HEK293 (cell line): Measurements from ENCODE around the gene TNNI3.
A peak's percentile ranks its signal among the peaks of the same experiment; 100 is the strongest.

Source experiments
- KLF16 ChIP-seq: fragments of 450-650 bp; formaldehyde crosslinking; IDR thresholded peaks from 2 replicates; pipeline ENCODE4 v1.5.1; 2017; ENCODE audit warnings: missing biosample characterization, missing genetic modification characterization
- KLF7 ChIP-seq: fragments of 450-650 bp; formaldehyde crosslinking; IDR thresholded peaks from 2 replicates; pipeline ENCODE4 v1.5.1; 2016; ENCODE audit warnings: missing biosample characterization, missing genetic modification characterization, borderline replicate concordance
- OSR2 ChIP-seq: fragments of 450-650 bp; formaldehyde crosslinking; IDR thresholded peaks from 2 replicates; pipeline ENCODE4 v1.5.1; 2016; ENCODE audit warnings: missing biosample characterization, missing genetic modification characterization
- PRDM4 ChIP-seq: fragments of 450-650 bp; formaldehyde crosslinking; IDR thresholded peaks from 2 replicates; pipeline ENCODE4 v1.5.1; 2017; ENCODE audit warnings: missing biosample characterization, missing genetic modification characterization
- SP7 ChIP-seq: fragments of 450-650 bp; formaldehyde crosslinking; IDR thresholded peaks from 2 replicates; pipeline ENCODE4 v1.5.1; 2016; ENCODE audit warnings: missing biosample characterization, missing genetic modification characterization
- TSHZ1 ChIP-seq: fragments of 450-650 bp; formaldehyde crosslinking; IDR thresholded peaks from 2 replicates; pipeline ENCODE4 v1.5.1; 2016; ENCODE audit warnings: missing biosample characterization, missing genetic modification characterization, borderline replicate concordance
- ZBTB7A ChIP-seq: fragments of 450-650 bp; formaldehyde crosslinking; IDR thresholded peaks from 2 replicates; pipeline ENCODE4 v1.5.1; 2016; ENCODE audit warnings: low read depth, missing biosample characterization, missing genetic modification characterization
- ZEB2 ChIP-seq: fragments of 450-650 bp; formaldehyde crosslinking; IDR thresholded peaks from 2 replicates; pipeline ENCODE4 v1.5.1; 2016; ENCODE audit warnings: missing biosample characterization, missing genetic modification characterization
- ZFHX2 ChIP-seq: fragments of 450-650 bp; formaldehyde crosslinking; conservative IDR thresholded peaks from 2 replicates; pipeline ENCODE4 v1.5.1; 2016; ENCODE audit warnings: missing biosample characterization, missing genetic modification characterization
- ZFP69B ChIP-seq: fragments of 450-650 bp; formaldehyde crosslinking; IDR thresholded peaks from 2 replicates; pipeline ENCODE4 v1.5.1; 2016; ENCODE audit warnings: missing biosample characterization, missing genetic modification characterization
- ZNF10 ChIP-seq: fragments of 450-650 bp; formaldehyde crosslinking; IDR thresholded peaks from 2 replicates; pipeline ENCODE4 v1.5.1; 2017; ENCODE audit warnings: missing biosample characterization, missing genetic modification characterization
- ZNF112 ChIP-seq: fragments of 450-650 bp; formaldehyde crosslinking; IDR thresholded peaks from 2 replicates; pipeline ENCODE4 v1.5.0; 2017; ENCODE audit warnings: missing biosample characterization, missing genetic modification characterization
- ZNF132 ChIP-seq: fragments of 450-650 bp; formaldehyde crosslinking; IDR thresholded peaks from 2 replicates; pipeline ENCODE4 v1.5.1; 2017; ENCODE audit warnings: missing biosample characterization, missing genetic modification characterization, borderline replicate concordance
- ZNF138 ChIP-seq: fragments of 450-650 bp; formaldehyde crosslinking; IDR thresholded peaks from 2 replicates; pipeline ENCODE4 v1.5.1; 2016; ENCODE audit warnings: missing biosample characterization, missing genetic modification characterization, borderline replicate concordance
- ZNF169 ChIP-seq: fragments of 450-650 bp; formaldehyde crosslinking; IDR thresholded peaks from 2 replicates; pipeline ENCODE4 v1.5.1; 2016; ENCODE audit warnings: missing biosample characterization, missing genetic modification characterization
- ZNF18 ChIP-seq: fragments of 450-650 bp; formaldehyde crosslinking; IDR thresholded peaks from 2 replicates; pipeline ENCODE4 v1.5.1; 2016; ENCODE audit warnings: missing biosample characterization, missing genetic modification characterization
- ZNF221 ChIP-seq: fragments of 450-650 bp; formaldehyde crosslinking; IDR thresholded peaks from 2 replicates; pipeline ENCODE4 v1.5.1; 2017; ENCODE audit warnings: missing biosample characterization, missing genetic modification characterization, borderline replicate concordance
- ZNF274 ChIP-seq, 2 experiments: fragments of 200-500 bp in 1 of 2; fragments of 450-650 bp in 1 of 2; sonication (Bioruptor generic) in 1 of 2; formaldehyde crosslinking in 1 of 2; IDR thresholded peaks; 2 replicates each; pipeline versions ENCODE4 v1.5.1 to v1.6.1; 2014 to 2016; ENCODE audit warnings: borderline replicate concordance in 1 of 2, inconsistent platforms in 1 of 2, low read length in 1 of 2, missing biosample characterization in 1 of 2, missing genetic modification characterization in 1 of 2
- ZNF302 ChIP-seq: fragments of 450-650 bp; formaldehyde crosslinking; IDR thresholded peaks from 2 replicates; pipeline ENCODE4 v1.5.1; 2016; ENCODE audit warnings: missing biosample characterization, missing genetic modification characterization, low read depth
- ZNF354C ChIP-seq: fragments of 450-650 bp; formaldehyde crosslinking; IDR thresholded peaks from 2 replicates; pipeline ENCODE4 v1.5.1; 2016; ENCODE audit warnings: missing biosample characterization, missing genetic modification characterization, low read depth, borderline replicate concordance
- ZNF394 ChIP-seq: fragments of 450-650 bp; formaldehyde crosslinking; IDR thresholded peaks from 2 replicates; pipeline ENCODE4 v1.5.1; 2016; ENCODE audit warnings: missing biosample characterization, missing genetic modification characterization, mild to moderate bottlenecking, moderate library complexity, borderline replicate concordance
- ZNF416 ChIP-seq: fragments of 450-650 bp; formaldehyde crosslinking; IDR thresholded peaks from 2 replicates; pipeline ENCODE4 v1.5.1; 2016; ENCODE audit warnings: missing biosample characterization, missing genetic modification characterization
- ZNF423 ChIP-seq: fragments of 450-650 bp; formaldehyde crosslinking; IDR thresholded peaks from 2 replicates; pipeline ENCODE4 v1.5.1; 2016; ENCODE audit warnings: missing biosample characterization, missing genetic modification characterization
- ZNF561 ChIP-seq: fragments of 450-650 bp; IDR thresholded peaks from 2 replicates; pipeline ENCODE4 v1.5.1; 2018; ENCODE audit warnings: missing biosample characterization, missing genetic modification characterization, borderline replicate concordance
- ZNF621 ChIP-seq: fragments of 450-650 bp; formaldehyde crosslinking; IDR thresholded peaks from 2 replicates; pipeline ENCODE4 v1.5.1; 2017; ENCODE audit warnings: missing biosample characterization, missing genetic modification characterization
- ZNF791 ChIP-seq: fragments of 450-650 bp; formaldehyde crosslinking; IDR thresholded peaks from 2 replicates; pipeline ENCODE4 v1.5.1; 2016; ENCODE audit warnings: missing biosample characterization, missing genetic modification characterization
- ZSCAN5A ChIP-seq: fragments of 450-650 bp; formaldehyde crosslinking; IDR thresholded peaks from 2 replicates; pipeline ENCODE4 v1.5.1; 2016; ENCODE audit warnings: missing biosample characterization, missing genetic modification characterization
- TF ChIP-seq, protein P1 (sequence below): fragments of 450-650 bp; formaldehyde crosslinking; IDR thresholded peaks from 2 replicates; pipeline ENCODE4 v1.5.1; 2016; ENCODE audit warnings: missing biosample characterization, missing genetic modification characterization, low read depth
- TF ChIP-seq, protein P2 (sequence below): fragments of 450-650 bp; formaldehyde crosslinking; IDR thresholded peaks from 2 replicates; pipeline ENCODE4 v1.5.1; 2016; ENCODE audit warnings: missing biosample characterization, missing genetic modification characterization

TNNI3 gene

DNA sequence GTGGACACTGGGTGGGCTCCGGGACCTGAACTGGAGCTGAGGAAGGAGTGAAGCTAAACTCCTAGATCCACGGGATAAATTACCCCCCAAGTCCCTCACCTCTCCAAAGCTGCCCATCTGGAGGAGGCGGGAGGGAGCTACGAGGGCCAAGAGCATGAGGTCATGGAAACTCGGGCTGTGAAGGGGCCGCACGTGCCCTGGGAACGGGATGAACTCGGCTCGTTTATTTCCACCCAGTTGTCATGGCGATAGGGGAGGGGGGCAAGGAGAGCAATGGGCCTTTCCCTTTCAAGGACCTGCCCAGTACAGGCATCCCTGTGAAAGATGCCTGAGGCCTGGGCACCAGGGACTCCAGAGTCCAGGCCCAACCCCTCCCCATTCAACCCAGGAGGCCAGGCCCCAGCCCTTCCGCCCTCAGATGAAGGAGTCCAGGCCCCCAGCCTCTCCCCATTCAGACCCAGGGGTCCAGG is 43.9 kb downstream of the TNNI3 start (continued):
- TF ChIP-seq ZNF138 (tag by site-specific recombination) (no peak), ZEB2 (peak; percentile 61; the same call in 1 of the 2 replicates), ZNF112 (tag by site-specific recombination) (no peak), ZFP69B (no peak), ZNF221 (tag by site-specific recombination) (no peak), ZFHX2 (tag by site-specific recombination) (no peak), SP7 (tag by site-specific recombination) (peak; percentile 81), OSR2 (tag by site-specific recombination) (no peak), ZNF18 (tag by site-specific recombination) (no peak), TSHZ1 (tag by site-specific recombination) (no peak), ZNF10 (tag by site-specific recombination) (peak; percentile 58; the same call in 1 of the 2 replicates), KLF7 (tag by site-specific recombination) (no peak), ZNF274 (IDR thresholded peaks at IDR 0.05; ENCODE audit: low read length) (no peak), ZNF274 (tag by site-specific recombination; IDR thresholded peaks at IDR 0.05; ENCODE audit: borderline replicate concordance) (no peak), ZNF354C (tag by site-specific recombination) (no peak), ZNF423 (tag by site-specific recombination) (no peak), ZNF169 (tag by site-specific recombination) (no peak), ZSCAN5A (tag by site-specific recombination) (no peak), ZNF416 (no peak), ZNF302 (tag by site-specific recombination) (no peak), ZNF132 (tag by site-specific recombination) (no peak), PRDM4 (no peak), ZBTB7A (no peak), ZNF791 (tag by site-specific recombination) (no peak), ZNF621 (tag by site-specific recombination) (no peak), ZNF394 (no peak), KLF16 (tag by site-specific recombination) (no peak), ZNF561 (no peak)
- TF ChIP-seq, protein P1, sequence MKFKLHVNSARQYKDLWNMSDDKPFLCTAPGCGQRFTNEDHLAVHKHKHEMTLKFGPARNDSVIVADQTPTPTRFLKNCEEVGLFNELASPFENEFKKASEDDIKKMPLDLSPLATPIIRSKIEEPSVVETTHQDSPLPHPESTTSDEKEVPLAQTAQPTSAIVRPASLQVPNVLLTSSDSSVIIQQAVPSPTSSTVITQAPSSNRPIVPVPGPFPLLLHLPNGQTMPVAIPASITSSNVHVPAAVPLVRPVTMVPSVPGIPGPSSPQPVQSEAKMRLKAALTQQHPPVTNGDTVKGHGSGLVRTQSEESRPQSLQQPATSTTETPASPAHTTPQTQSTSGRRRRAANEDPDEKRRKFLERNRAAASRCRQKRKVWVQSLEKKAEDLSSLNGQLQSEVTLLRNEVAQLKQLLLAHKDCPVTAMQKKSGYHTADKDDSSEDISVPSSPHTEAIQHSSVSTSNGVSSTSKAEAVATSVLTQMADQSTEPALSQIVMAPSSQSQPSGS (tag by site-specific recombination), result peak; percentile 81
- TF ChIP-seq, protein P2, sequence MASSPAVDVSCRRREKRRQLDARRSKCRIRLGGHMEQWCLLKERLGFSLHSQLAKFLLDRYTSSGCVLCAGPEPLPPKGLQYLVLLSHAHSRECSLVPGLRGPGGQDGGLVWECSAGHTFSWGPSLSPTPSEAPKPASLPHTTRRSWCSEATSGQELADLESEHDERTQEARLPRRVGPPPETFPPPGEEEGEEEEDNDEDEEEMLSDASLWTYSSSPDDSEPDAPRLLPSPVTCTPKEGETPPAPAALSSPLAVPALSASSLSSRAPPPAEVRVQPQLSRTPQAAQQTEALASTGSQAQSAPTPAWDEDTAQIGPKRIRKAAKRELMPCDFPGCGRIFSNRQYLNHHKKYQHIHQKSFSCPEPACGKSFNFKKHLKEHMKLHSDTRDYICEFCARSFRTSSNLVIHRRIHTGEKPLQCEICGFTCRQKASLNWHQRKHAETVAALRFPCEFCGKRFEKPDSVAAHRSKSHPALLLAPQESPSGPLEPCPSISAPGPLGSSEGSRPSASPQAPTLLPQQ (tag by site-specific recombination), result peak; percentile 68
